ENCODE data around the gene GJC3. TPM values are rescaled to one million over a fixed set of nuclear protein-coding genes. Genes with fewer than 3 reads are reported as not detected.

The GJC3 gene
- total RNA-seq, 1 donor from 2014 or later: 0.43 TPM

- no peak for TF ChIP-seq CTCF (IDR thresholded peaks at IDR 0.05; ENCODE audit: unreplicated experiment)
- Mint-ChIP-seq H3K27me3 (no peaks in the 10 kb centered on the region), H3K4me1 (ENCODE audit: low read depth) (no peaks in the 10 kb centered on the region)
Observed at GRCh38 chr7:99881370-99881769, 48.0 kb downstream of the GJC3 start.

GRCh38 chr7:99876933-99877332 is 52.5 kb downstream of the GJC3 start, which contains the start of gene OR2AE1:
Gene OR2AE1, minus strand, starts transcription at chr7:99877033. Its CDS starts 0 bp downstream, at chr7:99877033.
- Mint-ChIP-seq H3K9me3 (ENCODE audit: low read depth) (no peaks in the 10 kb centered on the region), H3K36me3 (ENCODE audit: insufficient read depth) (no peaks in the 10 kb centered on the region), H3K4me3 (ENCODE audit: low read depth) (no peak within 1 kb of the TSS), H3K27ac (no peak within 1 kb of the TSS), H3K4me1 (ENCODE audit: low read depth) (no peaks in the 10 kb centered on the region), H3K27me3 (no peaks in the 10 kb centered on the region)
- no peak for DNase-seq (ENCODE audit: low spot score, unreplicated experiment)
- TF ChIP-seq CTCF (IDR thresholded peaks at IDR 0.05; ENCODE audit: unreplicated experiment): no peak

More at GRCh38 chr7:99881370-99881769, 48.0 kb downstream of the GJC3 start:
- no peak overlapping the region for H3K27ac Mint-ChIP-seq
- H3K9me3 Mint-ChIP-seq (ENCODE audit: low read depth): peaks cover 14% of the 10 kb centered on the region
- H3K36me3 Mint-ChIP-seq (ENCODE audit: insufficient read depth): peaks cover 5% of the 10 kb centered on the region
- DNase-seq (ENCODE audit: low spot score, unreplicated experiment): no peak
- no peak overlapping the region for H3K4me3 Mint-ChIP-seq (ENCODE audit: low read depth)

GRCh38 chr7:99876491-99876890 is 52.9 kb downstream of the GJC3 start:
- Mint-ChIP-seq H3K9me3 (ENCODE audit: low read depth) (no peaks in the 10 kb centered on the region), H3K4me1 (ENCODE audit: low read depth) (no peaks in the 10 kb centered on the region), H3K4me3 (ENCODE audit: low read depth) (no peak overlapping the region), H3K27ac (no peak overlapping the region), H3K36me3 (ENCODE audit: insufficient read depth) (no peaks in the 10 kb centered on the region), H3K27me3 (no peaks in the 10 kb centered on the region)
- DNase-seq (ENCODE audit: low spot score, unreplicated experiment): no peak
- TF ChIP-seq CTCF (IDR thresholded peaks at IDR 0.05; ENCODE audit: unreplicated experiment): no peak

Other genes with a start within 250 kb of the GJC3 start
- 4.2 and 4.6 TPM in 2 replicates for gene CYP3A5, start 249.6 kb downstream of the GJC3 start, total RNA-seq
- not detected in 2 replicates for gene CYP3A7, start 194.4 kb downstream of the GJC3 start, total RNA-seq
- gene CYP3A4, start 145.4 kb downstream of the GJC3 start, total RNA-seq: not detected in 2 replicates
- gene CYP3A43, start 101.6 kb downstream of the GJC3 start, total RNA-seq: not detected in 2 replicates
- gene OR2AE1, start 52.6 kb downstream of the GJC3 start, total RNA-seq: not detected in 2 replicates
- gene TRIM4, start 10.1 kb downstream of the GJC3 start, total RNA-seq: 14.2 and 15.6 TPM in 2 replicates
- not detected in 2 replicates for gene AZGP1, start 46.4 kb upstream of the GJC3 start, total RNA-seq
- 196 and 209 TPM in 2 replicates for gene ZKSCAN1, start 86.0 kb upstream of the GJC3 start, total RNA-seq
- gene ZSCAN21, start 120.2 kb upstream of the GJC3 start, total RNA-seq: 20.7 and 22.8 TPM in 2 replicates
- 91.8 and 95.1 TPM in 2 replicates for gene ZNF3, start 152.1 kb upstream of the GJC3 start, total RNA-seq
- gene COPS6, start 159.3 kb upstream of the GJC3 start, total RNA-seq: 110 and 113 TPM in 2 replicates
- gene MCM7, start 171.8 kb upstream of the GJC3 start, total RNA-seq: 212 and 224 TPM in 2 replicates
- 34.0 and 36.0 TPM in 2 replicates for gene AP4M1, start 172.0 kb upstream of the GJC3 start, total RNA-seq
- gene TAF6, start 189.7 kb upstream of the GJC3 start, total RNA-seq: 79.6 and 91.2 TPM in 2 replicates
- 22.5 and 25.5 TPM in 2 replicates for gene CNPY4, start 190.0 kb upstream of the GJC3 start, total RNA-seq
- gene MBLAC1, start 197.3 kb upstream of the GJC3 start, total RNA-seq: 1.6 and 2.2 TPM in 2 replicates
- 106 and 116 TPM in 2 replicates for gene LAMTOR4, start 219.3 kb upstream of the GJC3 start, total RNA-seq
- gene TRAPPC14, start 229.1 kb upstream of the GJC3 start, total RNA-seq: 29.6 and 30.7 TPM in 2 replicates
- 4.9 and 5.1 TPM in 2 replicates for gene GAL3ST4, start 239.0 kb upstream of the GJC3 start, total RNA-seq
- gene GPC2, start 247.8 kb upstream of the GJC3 start, total RNA-seq: 64.0 and 65.2 TPM in 2 replicates
- gene STAG3, start 248.3 kb upstream of the GJC3 start, total RNA-seq: 2.4 and 2.5 TPM in 2 replicates